Astrocyte (in vitro differentiated cells and primary cell): ENCODE data around the gene PTPA.

ENCODE experiments used
- EZH2 ChIP-seq: IDR thresholded peaks from 2 replicates; pipeline ENCODE4 v1.6.1; 2012; ENCODE audit warnings: mild to moderate bottlenecking, low read length, inconsistent platforms; ENCODE audit not compliant: insufficient read depth
- TF ChIP-seq, protein P1 (sequence below): IDR thresholded peaks from 2 replicates; pipeline ENCODE4 v1.5.1; 2011; ENCODE audit warnings: low read depth, mild to moderate bottlenecking, inconsistent platforms, low read length, moderate library complexity; ENCODE audit not compliant: insufficient read depth

DNA sequence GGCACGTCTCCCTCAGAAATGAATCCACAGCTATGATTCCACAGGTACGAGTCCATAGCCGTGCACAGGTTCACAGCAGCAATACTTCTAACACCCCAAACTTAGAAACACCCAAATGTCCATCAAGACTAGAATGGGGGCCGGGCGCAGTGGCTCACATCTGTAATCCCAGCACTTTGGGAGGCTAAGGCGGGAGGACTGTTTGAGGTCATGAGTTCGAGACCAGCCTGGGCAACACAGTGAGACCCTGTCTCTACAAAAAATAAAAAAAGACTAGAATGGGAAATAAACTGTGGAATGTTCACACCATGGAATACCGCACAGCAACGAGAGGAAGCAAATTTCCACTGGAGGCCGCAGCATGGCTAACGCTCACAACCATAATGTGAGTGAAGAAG lies 34.6 kb upstream of the PTPA start:
- TF ChIP-seq, protein P1, sequence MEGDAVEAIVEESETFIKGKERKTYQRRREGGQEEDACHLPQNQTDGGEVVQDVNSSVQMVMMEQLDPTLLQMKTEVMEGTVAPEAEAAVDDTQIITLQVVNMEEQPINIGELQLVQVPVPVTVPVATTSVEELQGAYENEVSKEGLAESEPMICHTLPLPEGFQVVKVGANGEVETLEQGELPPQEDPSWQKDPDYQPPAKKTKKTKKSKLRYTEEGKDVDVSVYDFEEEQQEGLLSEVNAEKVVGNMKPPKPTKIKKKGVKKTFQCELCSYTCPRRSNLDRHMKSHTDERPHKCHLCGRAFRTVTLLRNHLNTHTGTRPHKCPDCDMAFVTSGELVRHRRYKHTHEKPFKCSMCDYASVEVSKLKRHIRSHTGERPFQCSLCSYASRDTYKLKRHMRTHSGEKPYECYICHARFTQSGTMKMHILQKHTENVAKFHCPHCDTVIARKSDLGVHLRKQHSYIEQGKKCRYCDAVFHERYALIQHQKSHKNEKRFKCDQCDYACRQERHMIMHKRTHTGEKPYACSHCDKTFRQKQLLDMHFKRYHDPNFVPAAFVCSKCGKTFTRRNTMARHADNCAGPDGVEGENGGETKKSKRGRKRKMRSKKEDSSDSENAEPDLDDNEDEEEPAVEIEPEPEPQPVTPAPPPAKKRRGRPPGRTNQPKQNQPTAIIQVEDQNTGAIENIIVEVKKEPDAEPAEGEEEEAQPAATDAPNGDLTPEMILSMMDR = no peak
- TF ChIP-seq EZH2 = no peak
